GM21825 (cell line): ENCODE results near the gene CD9.

Experiments
- ATAC-seq: cut with Tn5 transposase; IDR thresholded peaks from one replicate; pipeline ENCODE4 v1.9.1; 2021; ENCODE audit warnings: mild to moderate bottlenecking, moderate library complexity; ENCODE audit not compliant: unreplicated experiment

CD9 gene

DNA sequence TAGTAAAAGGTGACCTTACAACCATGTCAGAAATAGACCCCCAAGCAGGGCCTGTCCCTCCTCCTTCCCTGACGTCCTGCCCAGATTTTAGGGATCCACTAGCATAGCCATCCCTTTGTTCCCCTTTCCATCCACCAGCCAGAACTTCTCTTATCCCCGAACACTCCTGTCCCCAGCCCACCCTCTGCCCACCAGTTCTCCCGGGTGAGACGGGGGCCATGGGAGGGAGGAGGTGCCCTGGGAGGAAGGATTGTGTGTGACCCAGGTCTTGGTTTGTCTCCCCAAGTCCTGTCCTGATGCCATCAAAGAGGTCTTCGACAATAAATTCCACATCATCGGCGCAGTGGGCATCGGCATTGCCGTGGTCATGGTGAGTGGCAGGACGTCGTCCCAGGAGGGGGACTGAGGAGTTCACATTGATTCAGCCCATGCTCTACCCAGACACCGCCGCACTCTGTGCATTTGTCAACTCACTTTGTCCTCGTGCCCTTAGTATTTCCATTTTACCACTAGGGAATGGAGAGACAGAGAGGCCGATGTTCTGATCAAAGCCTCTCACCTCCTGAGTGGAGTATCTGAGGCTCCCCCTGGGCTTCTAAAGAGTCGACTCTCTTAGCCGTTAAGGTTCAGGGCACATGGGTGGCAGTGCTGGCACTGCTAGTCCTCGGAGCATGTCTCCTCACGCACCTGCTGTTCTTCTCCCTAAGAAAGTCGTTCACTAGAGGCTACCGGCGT lies 35.9 kb downstream of the CD9 start:
- ATAC-seq, result no peak

DNA sequence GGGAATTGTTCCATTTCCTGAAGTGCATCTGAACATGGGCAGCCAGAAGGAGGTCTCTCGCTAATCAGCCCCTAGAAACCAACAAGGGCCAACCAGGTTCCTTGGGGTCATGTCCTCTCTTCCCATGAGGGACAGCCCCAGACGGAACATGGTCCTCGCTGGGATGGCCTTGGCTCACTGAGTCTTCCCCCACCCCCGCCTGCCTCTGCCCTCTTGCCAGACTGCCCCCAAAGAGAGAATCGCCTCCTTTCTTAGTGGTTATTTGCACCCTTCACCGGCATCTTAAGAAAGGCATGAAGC lies 36.4 kb downstream of the CD9 start:
- no peak for ATAC-seq

DNA sequence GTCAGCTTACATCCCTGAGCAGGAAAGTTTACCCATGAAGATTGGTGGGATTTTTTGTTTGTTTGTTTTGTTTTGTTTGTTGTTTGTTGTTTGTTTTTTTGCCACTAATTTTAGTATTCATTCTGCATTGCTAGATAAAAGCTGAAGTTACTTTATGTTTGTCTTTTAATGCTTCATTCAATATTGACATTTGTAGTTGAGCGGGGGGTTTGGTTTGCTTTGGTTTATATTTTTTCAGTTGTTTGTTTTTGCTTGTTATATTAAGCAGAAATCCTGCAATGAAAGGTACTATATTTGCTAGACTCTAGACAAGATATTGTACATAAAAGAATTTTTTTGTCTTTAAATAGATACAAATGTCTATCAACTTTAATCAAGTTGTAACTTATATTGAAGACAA lies 37.6 kb downstream of the CD9 start:
- no peak for ATAC-seq

DNA sequence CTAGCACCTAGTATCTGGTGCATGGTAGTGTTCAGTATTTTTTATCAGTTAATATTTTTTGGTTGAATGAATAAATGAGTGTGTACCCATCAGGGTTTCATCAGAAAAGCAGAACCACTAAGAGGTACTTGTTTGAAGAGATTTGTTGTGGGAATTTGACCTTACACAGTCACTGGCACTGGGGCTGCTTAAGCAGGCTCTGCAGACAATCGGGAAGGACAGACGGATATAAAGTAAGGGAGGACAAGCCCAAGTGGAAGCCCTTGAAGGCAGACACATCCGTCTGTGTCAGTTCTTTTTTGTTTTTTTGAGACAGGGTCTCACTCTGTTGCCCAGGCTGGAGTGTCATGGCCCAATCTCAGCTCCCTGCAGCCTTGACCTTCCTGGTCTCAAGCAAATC lies 38.7 kb downstream of the CD9 start:
- no peak for ATAC-seq

DNA sequence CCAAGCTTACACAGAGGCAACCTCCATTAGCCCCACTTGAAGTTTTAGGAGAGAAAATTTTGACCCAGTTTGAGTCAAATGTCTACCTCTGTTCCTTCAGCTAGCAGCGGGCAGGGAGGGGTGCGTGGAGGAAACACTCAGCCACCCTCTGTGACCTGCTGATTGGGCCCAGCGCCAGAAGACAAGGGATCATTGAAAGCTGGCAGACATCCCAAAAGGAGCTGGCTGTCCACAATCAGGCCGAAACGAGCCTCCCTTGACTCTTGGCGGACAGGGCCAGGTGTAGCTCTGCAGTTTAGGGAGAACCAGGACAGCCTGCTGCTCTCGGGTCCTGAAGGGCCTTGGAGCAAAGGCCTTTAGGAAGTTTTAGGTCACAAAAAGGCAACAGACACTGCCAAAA lies 41.3 kb downstream of the CD9 start:
- no peak for ATAC-seq

DNA sequence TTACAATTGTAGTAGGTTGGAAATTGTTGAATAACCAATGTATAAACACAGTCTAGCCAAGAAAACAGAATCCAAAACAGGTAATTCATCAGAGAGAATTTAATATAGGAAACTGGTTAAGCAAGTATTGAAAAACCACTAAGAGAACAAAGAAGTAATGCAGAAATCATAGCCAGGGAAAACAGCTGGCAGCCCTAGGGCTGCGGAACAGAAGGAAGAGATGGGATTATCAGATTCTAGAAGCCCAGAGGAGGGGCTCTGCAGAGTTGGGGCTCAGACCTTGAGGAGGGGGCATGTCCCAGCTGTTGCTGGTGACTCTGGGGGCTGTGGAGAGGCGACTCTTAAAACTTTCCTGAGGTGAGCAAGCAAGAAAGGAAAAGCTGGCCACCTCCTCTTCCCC lies 49.4 kb downstream of the CD9 start:
- no peak for ATAC-seq

DNA sequence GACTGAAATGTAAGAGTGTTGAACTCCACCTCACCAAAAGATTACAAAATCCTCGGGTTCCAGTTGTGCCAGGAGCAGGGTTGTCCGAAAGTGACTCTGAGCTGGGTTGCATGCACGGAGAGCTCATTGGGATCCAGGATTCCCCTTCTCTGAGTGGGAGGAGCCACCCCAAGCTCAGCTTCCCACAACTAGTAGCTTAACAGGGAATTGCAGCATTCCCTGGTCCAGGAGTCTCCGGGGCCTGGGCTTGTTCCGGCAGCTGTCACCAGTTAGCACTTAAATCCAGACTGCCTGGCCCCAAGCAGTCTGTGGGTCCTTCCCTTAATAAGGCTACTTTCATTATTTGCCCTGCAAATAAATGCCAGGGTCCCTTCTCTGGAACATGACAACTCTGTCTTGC lies 50.1 kb downstream of the CD9 start:
- ATAC-seq, result no peak

DNA sequence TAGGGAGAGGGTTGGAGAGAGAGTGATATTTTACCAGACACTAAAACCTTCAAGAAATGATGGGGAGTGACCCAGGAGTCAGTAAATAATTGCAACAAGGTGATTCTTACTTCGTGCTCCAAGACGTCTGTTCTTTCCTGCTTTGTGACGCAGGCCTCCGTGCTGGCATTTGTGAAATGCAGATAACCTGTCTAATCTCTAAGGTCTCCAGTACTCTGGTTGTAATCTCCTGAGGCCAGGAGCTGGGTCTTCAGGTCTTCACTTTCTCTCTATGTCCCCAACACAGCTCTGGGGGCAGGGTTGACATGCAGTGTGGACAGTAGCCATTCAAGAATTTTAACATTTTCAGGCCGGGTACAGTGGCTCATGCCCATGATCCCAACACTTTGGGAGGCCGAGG lies 53.1 kb downstream of the CD9 start:
- ATAC-seq, result no peak

DNA sequence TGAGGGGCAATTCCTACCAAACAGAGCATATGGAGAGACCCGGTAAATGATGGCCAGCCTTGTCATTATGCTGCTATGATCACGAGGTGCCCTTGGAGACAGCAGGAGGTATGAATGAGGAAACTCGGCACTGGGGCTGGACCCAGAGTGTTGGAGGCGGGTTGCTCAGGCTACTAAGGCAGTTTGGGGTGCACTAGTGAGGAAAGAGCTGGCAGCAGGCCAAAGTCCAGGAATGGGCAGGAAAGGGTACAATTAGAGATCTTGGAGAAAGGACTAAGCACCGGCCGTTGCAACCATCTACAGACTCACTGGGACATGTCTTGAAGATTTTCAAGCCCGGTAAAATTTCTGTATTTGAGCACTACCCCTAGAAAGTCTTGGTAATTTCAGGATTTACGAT lies 54.3 kb downstream of the CD9 start:
- no peak for ATAC-seq

DNA sequence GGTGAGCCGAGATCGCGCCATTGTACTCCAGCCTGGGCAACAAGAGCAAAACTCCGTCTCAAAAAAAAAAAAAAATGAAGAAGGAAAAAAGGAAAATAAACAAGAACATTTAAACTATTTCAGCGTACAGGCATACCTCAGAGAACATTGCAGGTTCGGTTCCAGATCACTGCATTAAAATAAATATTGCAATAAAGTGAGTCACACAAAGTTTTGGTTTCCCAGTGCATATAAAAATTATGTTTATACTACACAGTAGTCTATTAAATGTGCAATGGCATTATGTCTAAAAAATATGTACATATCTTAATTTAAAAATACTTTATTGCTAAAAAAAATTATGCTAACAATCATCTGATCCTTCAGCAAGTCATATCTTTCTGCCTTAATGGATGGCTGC lies 56.8 kb downstream of the CD9 start:
- no peak for ATAC-seq

DNA sequence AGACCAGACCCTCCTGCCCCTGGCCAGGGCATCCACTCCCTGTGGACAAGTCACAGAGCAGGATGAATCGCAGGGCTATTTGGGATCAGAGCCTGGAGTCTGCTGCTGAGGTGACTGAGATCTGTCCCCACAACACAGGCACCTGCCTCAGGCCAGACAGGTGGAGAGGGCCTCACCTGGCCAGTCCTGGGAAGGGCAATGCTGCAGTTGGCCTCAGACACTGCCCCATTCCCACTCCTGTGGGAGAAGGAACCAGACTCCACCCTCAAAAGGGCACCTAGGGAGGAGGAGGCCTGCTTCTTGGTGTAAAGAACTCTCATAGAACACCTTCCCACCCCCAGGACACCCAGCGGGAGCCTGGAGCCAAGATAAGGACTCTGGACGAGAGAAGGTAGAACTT lies 62.0 kb downstream of the CD9 start:
- no peak for ATAC-seq

DNA sequence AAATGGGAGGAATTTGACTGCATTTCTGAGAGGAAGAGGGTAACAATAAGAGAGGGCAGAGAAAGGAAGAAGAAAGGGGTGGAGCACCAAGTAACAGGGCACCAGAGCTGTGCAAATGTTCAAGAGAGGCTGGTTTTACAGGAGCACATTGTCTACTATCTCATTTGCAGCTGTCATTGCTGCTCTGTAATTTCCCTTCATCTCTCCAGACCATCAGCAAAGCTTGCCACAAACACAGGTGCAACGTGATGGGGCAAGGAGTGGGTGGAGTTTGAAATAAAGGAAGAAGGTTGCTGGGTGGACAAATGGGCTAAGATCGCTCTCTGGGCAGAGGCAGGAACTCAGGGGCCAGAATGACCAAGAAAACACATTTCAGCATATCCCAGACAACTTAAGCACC lies 62.4 kb downstream of the CD9 start:
- no peak for ATAC-seq

DNA sequence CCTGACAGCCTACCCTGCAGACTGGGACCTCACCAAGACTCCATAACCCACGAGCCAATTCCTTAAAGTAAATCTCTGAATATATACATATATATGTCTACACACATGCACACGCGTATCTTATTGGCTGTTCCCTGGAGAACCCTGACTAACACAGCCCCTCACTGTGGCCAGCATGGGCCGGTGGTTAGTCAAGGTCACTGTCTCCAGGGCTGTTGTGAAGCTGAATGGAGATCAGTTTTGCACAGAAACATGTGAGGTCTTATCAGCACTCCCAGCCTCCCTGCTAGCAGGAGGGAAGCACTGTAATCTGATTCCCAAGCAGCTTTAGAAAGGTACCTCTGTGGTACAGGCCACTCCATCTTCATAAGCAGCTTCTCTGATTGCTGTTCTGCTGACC lies 63.7 kb downstream of the CD9 start:
- no peak for ATAC-seq

DNA sequence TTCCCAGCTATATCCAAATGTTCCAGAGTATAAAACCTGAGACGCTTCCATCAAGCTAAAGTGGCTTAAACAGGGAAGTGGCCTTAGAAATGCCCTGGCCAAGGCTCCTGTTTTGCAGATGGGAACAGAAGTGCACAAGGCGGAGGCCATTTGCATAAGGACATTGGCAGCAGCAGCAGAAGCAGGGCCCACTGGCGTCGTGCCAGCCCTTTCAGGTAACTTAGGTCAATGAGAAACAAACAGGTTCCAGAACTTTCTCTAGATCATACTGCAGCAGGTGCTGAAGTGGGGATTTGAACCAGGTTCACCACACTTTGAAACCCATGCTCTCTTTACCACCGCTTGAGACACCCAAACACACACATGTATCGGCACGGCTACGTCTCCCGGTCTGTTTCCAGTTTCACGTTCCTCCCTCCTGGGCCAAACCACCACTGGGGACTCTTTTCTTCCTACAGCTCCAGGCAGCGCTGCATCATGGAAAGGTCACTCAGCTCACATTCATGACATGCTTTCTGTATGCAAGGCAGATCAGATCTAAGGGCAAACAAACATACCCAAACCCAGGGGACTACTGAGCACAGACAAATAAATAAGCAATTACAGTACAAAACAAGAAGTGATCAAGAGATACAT lies 64.3 kb downstream of the CD9 start:
- ATAC-seq, result no peak

DNA sequence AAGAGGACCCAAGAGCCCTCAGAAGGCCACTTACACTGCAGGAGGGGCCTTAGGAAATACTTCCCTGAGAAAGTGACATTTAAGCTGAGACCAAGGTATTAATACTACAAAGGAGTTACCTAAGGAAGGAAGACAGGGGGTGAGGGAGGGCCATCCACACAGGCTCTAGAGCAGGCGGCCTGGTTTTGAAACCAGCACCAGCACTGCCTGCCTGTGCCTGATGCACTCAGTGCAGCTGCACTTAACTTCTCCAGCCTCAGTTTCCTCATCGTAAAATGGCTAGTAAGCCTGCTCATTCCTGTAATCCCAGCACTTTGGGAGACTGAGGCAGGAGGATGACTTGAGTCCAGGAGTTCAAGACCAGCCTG lies 64.8 kb downstream of the CD9 start:
- no peak for ATAC-seq

DNA sequence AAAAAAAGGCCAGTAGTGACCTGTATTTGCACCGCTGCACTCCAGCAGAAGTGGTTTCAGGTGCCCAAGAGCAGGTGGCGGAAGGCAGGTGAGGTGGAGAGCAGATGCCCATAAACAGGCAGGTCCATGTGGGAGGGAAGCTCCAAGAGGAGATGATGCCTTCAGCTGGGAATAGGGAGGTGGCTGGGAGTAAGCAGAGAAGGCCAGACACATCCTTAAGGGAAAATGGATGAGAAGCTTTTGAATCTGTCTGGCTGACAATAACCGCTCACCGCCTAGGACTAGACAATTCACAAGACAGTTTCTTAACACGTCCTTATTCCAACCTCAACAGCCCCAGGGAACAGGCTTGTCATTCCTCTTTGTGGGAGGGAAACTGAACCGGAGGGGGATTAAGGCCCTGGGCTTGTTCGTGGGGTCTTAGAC lies 66.4 kb downstream of the CD9 start:
- no peak for ATAC-seq

DNA sequence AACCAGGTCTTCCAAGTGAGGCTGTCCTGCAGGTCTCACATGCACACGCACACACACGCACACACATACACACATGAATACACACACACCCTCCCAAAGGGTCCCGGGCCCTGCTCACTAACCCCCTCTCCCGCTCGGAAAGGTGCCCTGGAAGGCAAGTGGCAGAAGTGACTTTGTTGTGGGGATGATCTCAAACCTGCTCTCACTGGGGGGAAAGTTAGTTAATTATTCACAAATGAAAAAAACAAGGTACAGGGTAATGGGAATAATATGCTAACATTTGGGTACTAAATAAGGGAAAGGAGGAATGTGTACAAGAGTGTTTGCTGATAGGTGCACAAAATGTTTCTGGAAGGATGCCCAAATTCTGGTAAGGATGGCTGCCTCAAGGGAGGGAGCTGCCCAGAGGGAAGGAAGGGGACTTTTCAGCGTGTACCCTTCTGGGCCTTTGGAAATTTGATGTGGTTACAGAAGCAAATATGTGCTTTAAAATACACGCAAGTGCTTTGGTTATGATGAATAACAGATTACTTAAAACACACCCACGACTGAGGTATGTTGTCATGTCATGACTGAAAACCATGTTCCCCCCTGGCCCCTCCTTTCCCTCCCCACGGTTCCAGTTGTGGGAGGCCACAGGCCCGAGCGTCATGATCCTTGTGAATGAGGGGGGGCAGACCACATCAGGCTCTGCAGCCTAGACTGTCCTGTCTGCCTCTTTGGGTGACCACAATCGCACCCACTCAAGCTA lies 66.9 kb downstream of the CD9 start:
- ATAC-seq, result no peak

DNA sequence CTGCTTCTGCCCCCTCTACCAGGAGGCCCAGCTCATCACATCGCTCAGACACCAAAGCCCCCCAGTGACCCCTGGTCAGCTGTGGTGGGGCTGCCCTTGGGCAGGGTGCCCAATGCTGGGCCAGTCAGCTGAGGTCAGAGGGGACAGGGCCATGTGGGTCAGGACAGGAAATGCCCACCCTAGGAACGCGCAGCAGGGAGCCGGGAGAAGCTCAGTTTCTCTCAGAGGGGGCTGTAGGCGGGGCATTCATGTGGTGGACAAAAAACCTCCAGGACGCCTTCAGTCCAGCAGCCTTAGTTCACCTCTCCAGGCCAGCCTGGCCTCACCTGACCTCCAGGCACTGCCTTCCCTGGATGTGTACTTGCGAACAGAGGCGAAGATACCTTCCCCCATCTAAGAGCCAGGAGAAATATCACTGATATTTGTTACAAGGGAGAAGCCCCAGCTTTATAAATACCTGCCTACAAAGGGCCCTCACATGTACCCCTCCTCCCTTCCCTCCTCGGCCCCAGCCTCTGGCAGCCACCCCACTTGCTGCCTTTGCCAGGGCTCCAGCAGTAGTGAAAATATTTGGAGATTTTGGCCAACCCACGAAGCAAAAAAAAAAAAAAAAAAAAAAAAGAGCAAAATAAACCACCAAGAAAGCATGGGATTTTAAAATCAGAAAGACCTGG lies 68.4 kb downstream of the CD9 start:
- ATAC-seq, result no peak

DNA sequence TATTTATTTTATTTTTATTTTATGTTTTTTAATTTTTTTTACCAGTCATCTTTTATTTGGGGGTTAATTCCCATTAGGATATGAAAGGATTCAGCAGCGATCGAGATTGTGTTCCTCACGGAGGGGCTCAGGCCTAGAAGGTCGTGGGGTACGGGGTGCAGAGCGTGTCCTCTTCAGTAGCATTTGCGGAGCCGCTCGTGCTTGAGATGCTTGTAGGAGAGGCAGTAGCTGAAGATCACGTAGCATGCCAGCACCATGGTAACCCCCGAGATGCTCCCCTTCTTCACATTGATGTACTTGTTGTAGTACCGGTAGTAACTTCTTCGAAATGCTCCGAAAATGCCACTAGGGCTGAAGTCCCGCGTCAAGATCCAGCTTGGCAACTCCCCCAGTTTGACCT lies 69.8 kb downstream of the CD9 start:
- no peak for ATAC-seq

DNA sequence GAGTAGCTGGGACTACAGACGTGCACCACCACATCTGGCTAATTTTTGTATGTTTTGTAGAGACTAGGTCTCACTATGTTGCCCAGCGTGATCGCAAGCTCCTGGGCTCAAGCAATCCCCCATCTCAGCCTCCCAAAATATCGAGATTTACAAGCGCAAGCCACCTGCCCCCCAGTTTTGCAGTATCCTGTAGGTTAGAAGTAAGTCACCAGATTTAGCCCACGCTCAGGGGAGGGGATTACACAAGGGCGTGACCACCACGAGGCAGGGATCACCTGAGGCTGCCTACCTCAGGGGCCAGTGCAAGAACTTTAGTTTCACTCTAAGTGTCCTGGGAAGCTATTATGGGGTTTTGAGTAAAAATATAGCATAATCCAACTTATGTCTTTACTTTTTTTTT lies 71.1 kb downstream of the CD9 start:
- ATAC-seq, result no peak

DNA sequence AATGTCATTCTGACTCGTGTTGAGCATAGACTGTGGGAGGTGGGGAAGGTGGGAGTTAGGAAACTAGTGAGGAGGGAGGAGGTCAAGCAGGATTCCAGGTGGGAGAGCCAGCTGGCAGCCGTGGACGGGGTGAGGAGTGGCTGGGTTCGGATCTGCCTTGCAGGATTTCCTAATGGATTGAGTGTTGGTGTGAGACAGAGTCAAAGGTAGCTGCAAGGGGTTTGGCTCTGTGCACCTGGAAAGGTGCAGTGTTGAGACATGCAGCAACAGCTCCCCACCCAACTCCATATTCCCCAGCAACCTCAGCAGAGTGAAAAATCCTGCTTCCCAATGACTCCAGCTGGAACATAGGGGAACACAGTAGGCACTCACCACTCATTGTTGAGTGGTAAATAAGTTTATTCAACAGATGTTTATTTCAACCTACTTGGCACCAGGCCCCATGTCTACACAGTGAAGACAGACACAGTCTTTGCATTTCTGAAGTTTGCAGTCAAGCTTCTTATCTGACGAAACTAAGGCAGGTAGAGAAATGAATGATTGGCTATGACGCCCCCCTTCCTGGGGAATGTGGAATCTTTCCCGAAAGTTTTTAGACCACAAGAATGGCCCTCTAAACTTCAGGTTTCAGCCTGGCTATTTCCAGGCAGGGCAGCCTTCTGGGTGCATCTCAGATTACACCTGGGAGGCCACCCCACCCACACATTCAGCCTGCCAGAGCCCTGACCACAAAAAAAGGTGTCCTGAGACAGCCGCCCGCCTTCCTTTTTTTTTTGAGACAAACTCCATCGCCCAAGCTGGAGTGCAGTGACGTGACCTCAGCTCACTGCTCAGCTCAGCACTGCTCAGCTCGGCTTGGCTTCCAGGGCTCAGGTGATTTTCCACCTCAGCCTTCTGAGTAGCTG lies 72.4 kb downstream of the CD9 start:
- ATAC-seq, result no peak
